HepG2 (cell line): ENCODE results near the gene PDE4C. TPM values are rescaled to one million over a fixed set of nuclear protein-coding genes. Genes with fewer than 3 reads are reported as not detected.

Experiments used
- ATAD3A ChIP-seq: sonication (generic); formaldehyde crosslinking; IDR thresholded peaks from 2 replicates; pipeline ENCODE4 v1.4.0; 2020; ENCODE audit warnings: missing genetic modification reagents
- ATF7-NPFF ChIP-seq: sonication (generic); formaldehyde crosslinking; IDR thresholded peaks from 2 replicates; pipeline ENCODE4 v1.8.1; 2023; ENCODE audit warnings: mild to moderate bottlenecking, low read depth, missing genetic modification reagents, moderate library complexity
- CHD4 ChIP-seq: fragments of 200-600 bp; sonication (generic); IDR thresholded peaks from 2 replicates; pipeline ENCODE4 v1.7.0; 2017; ENCODE audit warnings: mild to moderate bottlenecking, low read length, borderline replicate concordance
- CREB1 ChIP-seq, 2 experiments: fragments of 450-650 bp in 1 of 2; IDR thresholded peaks; 2 replicates each; pipeline ENCODE4 v1.6.1; 2016 to 2017; ENCODE audit warnings: control low read depth in 1 of 2, mild to moderate bottlenecking in 1 of 2, missing compliant biosample characterization in 1 of 2, missing genetic modification characterization in 1 of 2
- HNRNPLL ChIP-seq: fragments of 200-400 bp; formaldehyde crosslinking; IDR thresholded peaks from 2 replicates; pipeline ENCODE4 v1.6.1; 2017; ENCODE audit warnings: mild to moderate bottlenecking, low read depth, low read length; ENCODE audit not compliant: poor library complexity, severe bottlenecking
- HOXA3 ChIP-seq: sonication (generic); formaldehyde crosslinking; IDR thresholded peaks from 2 replicates; pipeline ENCODE4 v1.5.0; 2020; ENCODE audit warnings: missing genetic modification reagents
- KMT2B ChIP-seq: IDR thresholded peaks from 2 replicates; pipeline ENCODE4 v1.6.1; 2016; ENCODE audit warnings: missing genetic modification reagents, missing compliant biosample characterization
- NR2C2 ChIP-seq: sonication (generic); formaldehyde crosslinking; IDR thresholded peaks from 2 replicates; pipeline ENCODE4 v1.4.0; 2020; ENCODE audit warnings: missing genetic modification reagents, mild to moderate bottlenecking, moderate library complexity, borderline replicate concordance
- RARA ChIP-seq: IDR thresholded peaks from 2 replicates; pipeline ENCODE4 v1.6.1; 2016; ENCODE audit warnings: missing genetic modification reagents, missing compliant biosample characterization
- SRSF4 ChIP-seq: fragments of 200-400 bp; formaldehyde crosslinking; IDR thresholded peaks from one replicate; pipeline ENCODE4 v1.6.1; 2018; ENCODE audit warnings: mild to moderate bottlenecking, low read depth, low read length, moderate library complexity; ENCODE audit not compliant: poor library complexity, severe bottlenecking
- THYN1 ChIP-seq: sonication (generic); formaldehyde crosslinking; IDR thresholded peaks from 2 replicates; pipeline ENCODE4 v1.8.1; 2023; ENCODE audit warnings: low read depth, mild to moderate bottlenecking, moderate library complexity, missing genetic modification reagents, borderline replicate concordance
- ZMYM4 ChIP-seq: sonication (generic); formaldehyde crosslinking; IDR thresholded peaks from 2 replicates; pipeline ENCODE4 v1.8.1; 2023; ENCODE audit warnings: mild to moderate bottlenecking, missing genetic modification reagents
- ZNF367 ChIP-seq: sonication (generic); formaldehyde crosslinking; IDR thresholded peaks from 2 replicates; pipeline ENCODE4 v1.4.0; 2020; ENCODE audit warnings: missing genetic modification reagents, borderline replicate concordance
- ZNF430 ChIP-seq: sonication (generic); formaldehyde crosslinking; IDR thresholded peaks from 2 replicates; pipeline ENCODE4 v1.9.0; 2021; ENCODE audit warnings: mild to moderate bottlenecking, missing genetic modification reagents
- ZNF501 ChIP-seq: sonication (generic); formaldehyde crosslinking; IDR thresholded peaks from 2 replicates; pipeline ENCODE4 v1.5.1; 2020; ENCODE audit warnings: mild to moderate bottlenecking, moderate library complexity, missing genetic modification reagents
- ZNF615 ChIP-seq: sonication (generic); formaldehyde crosslinking; IDR thresholded peaks from 2 replicates; pipeline ENCODE4 v1.5.0; 2020; ENCODE audit warnings: mild to moderate bottlenecking, missing genetic modification reagents, borderline replicate concordance
- ZNF713 ChIP-seq: sonication (generic); formaldehyde crosslinking; IDR thresholded peaks from 2 replicates; pipeline ENCODE4 v1.4.0; 2020; ENCODE audit warnings: mild to moderate bottlenecking, missing genetic modification reagents
- ZNF790 ChIP-seq: sonication (generic); formaldehyde crosslinking; IDR thresholded peaks from 2 replicates; pipeline ENCODE4 v1.8.0; 2022; ENCODE audit warnings: missing genetic modification reagents, mild to moderate bottlenecking, borderline replicate concordance
- ZNF891 ChIP-seq: sonication (generic); formaldehyde crosslinking; IDR thresholded peaks from 2 replicates; pipeline ENCODE4 v1.5.0; 2020; ENCODE audit warnings: mild to moderate bottlenecking, missing genetic modification reagents
- polyA plus RNA-seq, 8 experiments: library from polyadenylated mRNA; depleted of rRNA in 3 of 8; stranded (reverse) in 7 of 8; unstranded in 1 of 8; fragments of >200 nt; fragmentation: Illumina TruSeq in 4 of 8; extraction: Trizol in 4 of 8; gene quantifications; 2 replicates each; pipeline versions ENCODE4 v1.2.1 to v1.2.3, GENCODE V29; 2011 to 2016; ENCODE audit warnings: low read depth in 4 of 8, missing spikeins in 1 of 8, mixed read lengths in 1 of 8; ENCODE audit not compliant: insufficient read depth in 1 of 8
- total RNA-seq, 5 experiments: library from RNA; depleted of rRNA; stranded (reverse); fragments of >200 nt; fragmentation: Illumina TruSeq; extraction: Trizol; gene quantifications; 2 replicates each; pipeline ENCODE4 v1.2.3, GENCODE V29; 2016; ENCODE audit warnings: low read depth in 1 of 5
- TF ChIP-seq, protein P1 (sequence below): sonication (generic); formaldehyde crosslinking; IDR thresholded peaks from 2 replicates; pipeline ENCODE4 v1.4.0; 2020; ENCODE audit warnings: mild to moderate bottlenecking, missing genetic modification reagents
- TF ChIP-seq, protein P2 (sequence below): IDR thresholded peaks from 2 replicates; pipeline ENCODE4 v1.6.1; 2018; ENCODE audit warnings: missing genetic modification reagents, mild to moderate bottlenecking, missing compliant biosample characterization
- TF ChIP-seq, protein P3 (sequence below): sonication (generic); formaldehyde crosslinking; IDR thresholded peaks from 2 replicates; pipeline ENCODE4 v1.9.0; 2021; ENCODE audit warnings: missing genetic modification reagents, borderline replicate concordance

Gene PDE4C
- total and polyA plus RNA-seq, 2 of the 13 experiments (the other 11 are each of a cell fraction or from before 2014, with no cell fraction given) = 1.4 to 14.0 TPM

DNA sequence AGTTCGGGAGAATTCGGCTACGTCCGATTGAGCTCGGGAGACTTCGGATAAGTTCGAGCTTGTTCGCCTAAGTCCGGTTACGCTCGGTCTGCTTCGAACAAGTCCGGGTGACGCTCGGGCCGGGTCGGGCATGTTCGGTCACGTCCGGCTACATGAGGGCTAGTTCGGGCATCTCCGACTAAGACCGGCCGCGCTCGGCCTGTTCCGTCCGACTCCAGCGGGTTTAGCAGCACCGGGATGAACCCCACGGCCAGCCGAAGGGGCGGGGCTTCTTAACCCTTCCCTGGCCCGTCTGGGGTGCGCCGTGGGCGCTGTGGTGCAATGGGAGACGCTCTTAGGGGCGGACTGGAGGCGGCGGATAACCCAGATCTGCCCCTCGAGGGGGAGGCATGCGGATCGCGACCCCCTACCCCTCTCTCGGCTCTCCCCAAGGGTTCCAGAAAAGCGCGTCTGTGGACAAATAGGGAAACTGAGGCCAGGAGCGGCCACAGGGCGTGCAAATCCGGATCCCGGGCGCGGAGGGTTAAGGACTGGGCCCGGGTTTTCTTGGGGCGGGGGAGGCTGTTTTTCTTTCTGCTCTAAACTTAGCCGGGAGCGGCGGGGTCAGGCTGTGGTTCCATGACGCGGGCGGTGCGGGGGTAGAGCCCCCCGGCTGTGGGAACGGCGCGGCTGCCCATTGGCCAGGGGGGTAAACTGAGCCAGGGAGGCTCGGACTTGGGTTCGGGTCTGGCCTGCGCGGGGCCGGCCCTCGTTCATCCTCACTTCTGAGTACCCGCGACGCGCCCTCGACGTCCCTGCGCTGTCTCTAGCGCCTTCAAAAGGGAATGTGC lies 1.5 kb downstream of the PDE4C start (continued):
- TF ChIP-seq ZNF713 (CRISPR knock-in tag) (peak; percentile 8; the same call in 1 of the 2 replicates), ATAD3A (CRISPR knock-in tag) (no peak), CREB1 (IDR thresholded peaks at IDR 0.05) (peak; percentile 71), CREB1 (CRISPR knock-in tag; IDR thresholded peaks at IDR 0.05) (no peak), ATF7-NPFF (0 out of 2 replicates have a peak, but pooled peaks have one; percentile 22), ZNF430 (CRISPR knock-in tag) (0 out of 2 replicates have a peak, but pooled peaks have one; percentile 38), CHD4 (no peak), RARA (CRISPR knock-in tag) (0 out of 2 replicates have a peak, but pooled peaks have one; percentile 21), ZNF790 (CRISPR knock-in tag) (peak; percentile 63; the same call in 1 of the 2 replicates), NR2C2 (CRISPR knock-in tag) (no peak), KMT2B (0 out of 2 replicates have a peak, but pooled peaks have one; percentile 21), ZNF615 (no peak), ZMYM4 (CRISPR knock-in tag) (0 out of 2 replicates have a peak, but pooled peaks have one; percentile 4), THYN1 (CRISPR knock-in tag) (no peak), ZNF367 (CRISPR knock-in tag) (no peak), ZNF891 (CRISPR knock-in tag) (peak; percentile 46), HOXA3 (peak; percentile 10; the same call in 1 of the 2 replicates), SRSF4 (no peak), ZNF501 (CRISPR knock-in tag) (0 out of 2 replicates have a peak, but pooled peaks have one; percentile 10), HNRNPLL (peak; percentile 51)
- TF ChIP-seq, protein P1, sequence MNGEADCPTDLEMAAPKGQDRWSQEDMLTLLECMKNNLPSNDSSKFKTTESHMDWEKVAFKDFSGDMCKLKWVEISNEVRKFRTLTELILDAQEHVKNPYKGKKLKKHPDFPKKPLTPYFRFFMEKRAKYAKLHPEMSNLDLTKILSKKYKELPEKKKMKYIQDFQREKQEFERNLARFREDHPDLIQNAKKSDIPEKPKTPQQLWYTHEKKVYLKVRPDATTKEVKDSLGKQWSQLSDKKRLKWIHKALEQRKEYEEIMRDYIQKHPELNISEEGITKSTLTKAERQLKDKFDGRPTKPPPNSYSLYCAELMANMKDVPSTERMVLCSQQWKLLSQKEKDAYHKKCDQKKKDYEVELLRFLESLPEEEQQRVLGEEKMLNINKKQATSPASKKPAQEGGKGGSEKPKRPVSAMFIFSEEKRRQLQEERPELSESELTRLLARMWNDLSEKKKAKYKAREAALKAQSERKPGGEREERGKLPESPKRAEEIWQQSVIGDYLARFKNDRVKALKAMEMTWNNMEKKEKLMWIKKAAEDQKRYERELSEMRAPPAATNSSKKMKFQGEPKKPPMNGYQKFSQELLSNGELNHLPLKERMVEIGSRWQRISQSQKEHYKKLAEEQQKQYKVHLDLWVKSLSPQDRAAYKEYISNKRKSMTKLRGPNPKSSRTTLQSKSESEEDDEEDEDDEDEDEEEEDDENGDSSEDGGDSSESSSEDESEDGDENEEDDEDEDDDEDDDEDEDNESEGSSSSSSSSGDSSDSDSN (CRISPR knock-in tag) = 0 out of 2 replicates have a peak, but pooled peaks have one; percentile 17
- TF ChIP-seq, protein P2, sequence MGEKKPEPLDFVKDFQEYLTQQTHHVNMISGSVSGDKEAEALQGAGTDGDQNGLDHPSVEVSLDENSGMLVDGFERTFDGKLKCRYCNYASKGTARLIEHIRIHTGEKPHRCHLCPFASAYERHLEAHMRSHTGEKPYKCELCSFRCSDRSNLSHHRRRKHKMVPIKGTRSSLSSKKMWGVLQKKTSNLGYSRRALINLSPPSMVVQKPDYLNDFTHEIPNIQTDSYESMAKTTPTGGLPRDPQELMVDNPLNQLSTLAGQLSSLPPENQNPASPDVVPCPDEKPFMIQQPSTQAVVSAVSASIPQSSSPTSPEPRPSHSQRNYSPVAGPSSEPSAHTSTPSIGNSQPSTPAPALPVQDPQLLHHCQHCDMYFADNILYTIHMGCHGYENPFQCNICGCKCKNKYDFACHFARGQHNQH (CRISPR knock-in tag) = no peak
- TF ChIP-seq, protein P3, sequence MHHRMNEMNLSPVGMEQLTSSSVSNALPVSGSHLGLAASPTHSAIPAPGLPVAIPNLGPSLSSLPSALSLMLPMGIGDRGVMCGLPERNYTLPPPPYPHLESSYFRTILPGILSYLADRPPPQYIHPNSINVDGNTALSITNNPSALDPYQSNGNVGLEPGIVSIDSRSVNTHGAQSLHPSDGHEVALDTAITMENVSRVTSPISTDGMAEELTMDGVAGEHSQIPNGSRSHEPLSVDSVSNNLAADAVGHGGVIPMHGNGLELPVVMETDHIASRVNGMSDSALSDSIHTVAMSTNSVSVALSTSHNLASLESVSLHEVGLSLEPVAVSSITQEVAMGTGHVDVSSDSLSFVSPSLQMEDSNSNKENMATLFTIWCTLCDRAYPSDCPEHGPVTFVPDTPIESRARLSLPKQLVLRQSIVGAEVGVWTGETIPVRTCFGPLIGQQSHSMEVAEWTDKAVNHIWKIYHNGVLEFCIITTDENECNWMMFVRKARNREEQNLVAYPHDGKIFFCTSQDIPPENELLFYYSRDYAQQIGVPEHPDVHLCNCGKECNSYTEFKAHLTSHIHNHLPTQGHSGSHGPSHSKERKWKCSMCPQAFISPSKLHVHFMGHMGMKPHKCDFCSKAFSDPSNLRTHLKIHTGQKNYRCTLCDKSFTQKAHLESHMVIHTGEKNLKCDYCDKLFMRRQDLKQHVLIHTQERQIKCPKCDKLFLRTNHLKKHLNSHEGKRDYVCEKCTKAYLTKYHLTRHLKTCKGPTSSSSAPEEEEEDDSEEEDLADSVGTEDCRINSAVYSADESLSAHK = no peak
